ENCODE data around the gene SEL1L2. TPM values are rescaled to one million over a fixed set of nuclear protein-coding genes. Genes with fewer than 3 reads are reported as not detected.

SEL1L2 gene
- total RNA-seq, 1 experiment from 2014 or later, result not detected

DNA sequence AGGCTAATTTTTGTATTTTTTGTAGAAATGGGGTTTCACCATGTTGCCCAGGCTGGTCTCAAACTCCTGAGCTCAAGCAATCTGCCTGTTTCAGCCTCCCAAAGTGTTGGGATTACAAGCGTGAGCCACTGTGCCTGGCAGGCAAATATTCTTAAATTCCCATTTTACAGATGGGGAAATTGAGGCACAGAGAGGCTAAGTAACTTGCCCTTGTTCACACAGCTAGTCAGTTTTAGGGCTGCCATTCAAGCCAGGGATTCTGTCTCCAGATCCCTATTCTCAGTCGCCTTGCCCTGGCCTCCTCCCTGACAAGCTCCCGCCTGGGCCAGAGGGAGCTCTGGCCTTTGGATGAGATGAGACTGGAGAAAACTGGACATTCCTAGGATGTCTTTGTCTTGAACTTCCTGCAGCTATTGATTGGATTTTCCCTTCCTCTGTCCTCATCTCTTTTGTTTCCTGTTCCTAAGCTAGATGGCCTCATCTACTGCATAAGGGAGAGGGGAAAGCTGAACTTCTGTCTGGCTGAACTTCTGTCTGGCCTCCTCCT is 115.1 kb downstream of the SEL1L2 start:
- H3K27me3 ChIP-seq (replicated peaks; ENCODE audit: control insufficient read depth, insufficient read depth, low read length), result no peaks in the 10 kb centered on the region
- no peak for DNase-seq
- no peaks in the 10 kb centered on the region for H3K9me3 ChIP-seq
- H3K4me3 ChIP-seq (ENCODE audit: low read depth, low read length), result no peak overlapping the region
- H3K36me3 ChIP-seq (ENCODE audit: control insufficient read depth, insufficient read depth, low read length), result no peaks in the 10 kb centered on the region
- H3K4me1 ChIP-seq, result no peaks in the 10 kb centered on the region
- TF ChIP-seq, protein P1, sequence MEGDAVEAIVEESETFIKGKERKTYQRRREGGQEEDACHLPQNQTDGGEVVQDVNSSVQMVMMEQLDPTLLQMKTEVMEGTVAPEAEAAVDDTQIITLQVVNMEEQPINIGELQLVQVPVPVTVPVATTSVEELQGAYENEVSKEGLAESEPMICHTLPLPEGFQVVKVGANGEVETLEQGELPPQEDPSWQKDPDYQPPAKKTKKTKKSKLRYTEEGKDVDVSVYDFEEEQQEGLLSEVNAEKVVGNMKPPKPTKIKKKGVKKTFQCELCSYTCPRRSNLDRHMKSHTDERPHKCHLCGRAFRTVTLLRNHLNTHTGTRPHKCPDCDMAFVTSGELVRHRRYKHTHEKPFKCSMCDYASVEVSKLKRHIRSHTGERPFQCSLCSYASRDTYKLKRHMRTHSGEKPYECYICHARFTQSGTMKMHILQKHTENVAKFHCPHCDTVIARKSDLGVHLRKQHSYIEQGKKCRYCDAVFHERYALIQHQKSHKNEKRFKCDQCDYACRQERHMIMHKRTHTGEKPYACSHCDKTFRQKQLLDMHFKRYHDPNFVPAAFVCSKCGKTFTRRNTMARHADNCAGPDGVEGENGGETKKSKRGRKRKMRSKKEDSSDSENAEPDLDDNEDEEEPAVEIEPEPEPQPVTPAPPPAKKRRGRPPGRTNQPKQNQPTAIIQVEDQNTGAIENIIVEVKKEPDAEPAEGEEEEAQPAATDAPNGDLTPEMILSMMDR (IDR thresholded peaks at IDR 0.05; ENCODE audit: insufficient read depth in 1 of 2, low read depth in 1 of 2, low read length in 1 of 2, severe bottlenecking in 1 of 2, unreplicated experiment in 1 of 2), result no peak
- H3K4me1 Mint-ChIP-seq (ENCODE audit: low read depth, unreplicated experiment), result peaks cover 6% of the 10 kb centered on the region
- ChIA-PET CTCF (no interaction called here), POLR2A (no interaction called here)
- no peak overlapping the region for H3K27ac Mint-ChIP-seq (ENCODE audit: unreplicated experiment)
- no peaks in the 10 kb centered on the region for H3K9me3 Mint-ChIP-seq (ENCODE audit: unreplicated experiment)
- no TSS peak for BruUV-seq (replicated peaks)
- H3K36me3 Mint-ChIP-seq (ENCODE audit: insufficient read depth, unreplicated experiment), result no peaks in the 10 kb centered on the region
- H3K27me3 Mint-ChIP-seq (ENCODE audit: insufficient read depth, unreplicated experiment), result peaks cover 12% of the 10 kb centered on the region
- intact Hi-C loops (cut with micrococcal nuclease; ENCODE audit: unreplicated experiment), result no loop called here
- no peak overlapping the region for H3K4me3 Mint-ChIP-seq (ENCODE audit: unreplicated experiment)

DNA sequence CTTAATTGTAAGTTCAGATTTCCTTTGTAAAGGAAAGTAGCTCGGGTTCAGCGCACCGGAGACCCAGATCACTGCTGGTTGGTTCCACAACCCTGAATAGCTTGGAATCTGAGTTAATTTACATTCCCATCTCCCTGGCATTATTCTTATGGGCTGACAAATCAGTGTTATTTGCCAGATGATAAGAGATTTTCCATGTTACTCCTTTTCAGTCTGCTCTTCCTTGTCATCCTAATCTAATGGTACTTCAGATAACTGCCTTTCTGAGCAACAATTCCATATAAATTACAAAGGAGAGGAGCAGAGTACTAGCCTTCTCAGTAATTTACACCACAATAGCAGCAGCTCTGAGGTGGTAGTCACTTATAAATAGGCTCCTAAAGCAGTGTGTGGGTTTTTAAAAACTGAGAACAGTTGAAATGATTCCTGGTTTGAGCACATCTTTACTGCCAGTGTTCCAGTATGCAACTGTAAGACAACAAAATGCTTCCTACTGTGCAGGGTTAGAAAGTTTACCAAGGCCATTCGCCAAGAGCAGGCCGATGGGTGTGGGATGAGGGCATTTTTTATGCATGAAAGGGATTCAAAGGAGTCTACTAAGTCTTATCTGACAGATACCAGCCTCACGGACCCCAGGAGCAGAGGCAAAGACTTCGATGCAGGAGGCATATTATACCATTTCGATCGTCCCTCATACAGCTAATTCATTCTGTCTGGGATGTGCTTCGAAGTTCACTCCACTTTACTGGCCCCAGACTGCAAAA is 115.8 kb downstream of the SEL1L2 start:
- no peaks in the 10 kb centered on the region for H3K27me3 ChIP-seq (replicated peaks; ENCODE audit: control insufficient read depth, insufficient read depth, low read length)
- BruUV-seq (replicated peaks), result no TSS peak
- Mint-ChIP-seq H3K27ac (ENCODE audit: unreplicated experiment) (no peak overlapping the region), H3K9me3 (ENCODE audit: unreplicated experiment) (no peaks in the 10 kb centered on the region), H3K4me3 (ENCODE audit: unreplicated experiment) (no peak overlapping the region), H3K4me1 (ENCODE audit: low read depth, unreplicated experiment) (peaks cover 6% of the 10 kb centered on the region), H3K36me3 (ENCODE audit: insufficient read depth, unreplicated experiment) (no peaks in the 10 kb centered on the region), H3K27me3 (ENCODE audit: insufficient read depth, unreplicated experiment) (peaks cover 12% of the 10 kb centered on the region)
- H3K36me3 ChIP-seq (ENCODE audit: control insufficient read depth, insufficient read depth, low read length), result no peaks in the 10 kb centered on the region
- TF ChIP-seq, protein P1 (IDR thresholded peaks at IDR 0.05; ENCODE audit: insufficient read depth in 1 of 2, low read depth in 1 of 2, low read length in 1 of 2, severe bottlenecking in 1 of 2, unreplicated experiment in 1 of 2), result no peak
- H3K4me1 ChIP-seq, result no peaks in the 10 kb centered on the region
- DNase-seq, result no peak
- ChIA-PET CTCF (no interaction called here), POLR2A (no interaction called here)
- H3K4me3 ChIP-seq (ENCODE audit: low read depth, low read length), result no peak overlapping the region
- H3K9me3 ChIP-seq, result no peaks in the 10 kb centered on the region
- intact Hi-C loops (cut with micrococcal nuclease; ENCODE audit: unreplicated experiment), result no loop called here

- no peak overlapping the region for H3K4me3 ChIP-seq (ENCODE audit: low read depth, low read length)
- BruUV-seq (replicated peaks), result no TSS peak
- POLR2A ChIA-PET, result no interaction called here
- Mint-ChIP-seq H3K27me3 (ENCODE audit: insufficient read depth, unreplicated experiment) (peaks cover 10% of the 10 kb centered on the region), H3K9me3 (ENCODE audit: unreplicated experiment) (no peaks in the 10 kb centered on the region), H3K36me3 (ENCODE audit: insufficient read depth, unreplicated experiment) (no peaks in the 10 kb centered on the region), H3K4me1 (ENCODE audit: low read depth, unreplicated experiment) (peaks cover 6% of the 10 kb centered on the region), H3K27ac (ENCODE audit: unreplicated experiment) (no peak overlapping the region), H3K4me3 (ENCODE audit: unreplicated experiment) (no peak overlapping the region)
- intact Hi-C loops (cut with micrococcal nuclease; ENCODE audit: unreplicated experiment), result no loop called here
- no peaks in the 10 kb centered on the region for H3K27me3 ChIP-seq (replicated peaks; ENCODE audit: control insufficient read depth, insufficient read depth, low read length)
- no peak for DNase-seq
- H3K36me3 ChIP-seq (ENCODE audit: control insufficient read depth, insufficient read depth, low read length), result no peaks in the 10 kb centered on the region
- TF ChIP-seq, protein P1 (IDR thresholded peaks at IDR 0.05; ENCODE audit: insufficient read depth in 1 of 2, low read depth in 1 of 2, low read length in 1 of 2, severe bottlenecking in 1 of 2, unreplicated experiment in 1 of 2), result no peak
- CTCF ChIA-PET, result no interaction called here
- no peaks in the 10 kb centered on the region for H3K4me1 ChIP-seq
- no peaks in the 10 kb centered on the region for H3K9me3 ChIP-seq
Measured at GRCh38 chr20:13873831-13874230, 116.6 kb downstream of the SEL1L2 start.

Measured in Caco-2 (cell line).